B cell (primary cell): ENCODE data around the gene GLI3. TPM values are rescaled to one million over a fixed set of nuclear protein-coding genes. Genes with fewer than 3 reads are reported as not detected.

Experiments used
- ATAC-seq: fragments of 200-7000 bp; cut with Tn5 transposase; one replicate; pipeline ENCODE4 v1.10.0; 2021; ENCODE audit warnings: low read depth, mild to moderate bottlenecking, moderate number of reproducible peaks, moderate library complexity
- CTCF ChIA-PET: fragments of 350-600 bp; sonication (Branson Sonifier 250); formaldehyde crosslinking; loops from one replicate; lab custom pipeline; 2021; ENCODE audit warnings: antibody characterized with exemption, inconsistent platforms; lab: Charles Lee
- POLR2A ChIA-PET: fragments of 350-600 bp; sonication (Branson Sonifier 250); formaldehyde crosslinking; loops from one replicate; lab custom pipeline; 2021; ENCODE audit warnings: antibody characterized with exemption; lab: Charles Lee
- DNase-seq: peaks from one replicate; pipeline ENCODE4 v3.0.0; 2013
- H2AFZ ChIP-seq: 2 replicates; pipeline ENCODE4 v1.6.1; 2012; ENCODE audit warnings: mild to moderate bottlenecking, low read depth, low read length; ENCODE audit not compliant: insufficient read depth, poor library complexity, severe bottlenecking
- H3K27ac ChIP-seq, 2 donors: 1 replicate in 1 of 2; 2 replicates in 1 of 2; pipeline ENCODE4 v1.5.1; 2012 to 2013; ENCODE audit warnings: low read length in 2 of 2, mild to moderate bottlenecking in 2 of 2, moderate library complexity in 1 of 2
- H3K27me3 ChIP-seq, 4 experiments: fragments of 200-600 bp in 1 of 4; sonication (generic) in 1 of 4; replicated peaks in 1 of 4; 1 replicate in 2 of 4; 2 replicates in 2 of 4; pipeline versions ENCODE4 v1.6.1 to v1.7.0; 2013 to 2016; ENCODE audit warnings: low read length in 3 of 4, mild to moderate bottlenecking in 2 of 4, mixed read lengths in 1 of 4, moderate library complexity in 1 of 4; ENCODE audit not compliant: insufficient read depth in 4 of 4, control insufficient read depth in 3 of 4; ENCODE audit errors: control extremely low read depth in 1 of 4
- H3K36me3 ChIP-seq, 2 experiments: replicated peaks in 1 of 2; 1 replicate in 1 of 2; 2 replicates in 1 of 2; pipeline versions ENCODE4 v1.6.1 to v1.7.1; 2013; ENCODE audit warnings: low read length in 1 of 2; ENCODE audit not compliant: insufficient read depth in 2 of 2, control insufficient read depth in 1 of 2; ENCODE audit errors: control extremely low read depth in 1 of 2, extremely low read depth in 1 of 2
- H3K4me1 ChIP-seq, 2 donors: fragments of 200-600 bp in 1 of 2; sonication (generic) in 1 of 2; 1 replicate in 1 of 2; 2 replicates in 1 of 2; pipeline versions ENCODE4 v1.5.1 to v1.6.1; 2013 to 2017; ENCODE audit warnings: low read length in 2 of 2; ENCODE audit not compliant: control insufficient read depth in 2 of 2, insufficient read depth in 2 of 2
- H3K4me2 ChIP-seq: replicated peaks from 2 replicates; pipeline ENCODE3; 2012; ENCODE audit warnings: mild to moderate bottlenecking, low read depth, low read length; ENCODE audit not compliant: poor library complexity, severe bottlenecking
- H3K4me3 ChIP-seq, 5 experiments: fragments of 200-600 bp in 1 of 5; sonication (generic) in 1 of 5; 1 replicate in 3 of 5; 2 replicates in 2 of 5; pipeline versions ENCODE4 v1.5.1 to v1.7.0; 2011 to 2016; ENCODE audit warnings: low read length in 4 of 5, mild to moderate bottlenecking in 4 of 5, low read depth in 2 of 5, control low read depth in 1 of 5, moderate library complexity in 1 of 5; ENCODE audit not compliant: insufficient read depth in 1 of 5; ENCODE audit errors: control extremely low read depth in 1 of 5, extremely low read depth in 1 of 5
- H3K79me2 ChIP-seq: fragments of 200-600 bp; sonication (generic); one replicate; pipeline ENCODE4 v1.6.0; 2016; ENCODE audit warnings: low read length; ENCODE audit not compliant: control insufficient read depth, insufficient read depth
- H3K9ac ChIP-seq: fragments of 200-600 bp; sonication (generic); 2 replicates; pipeline ENCODE4 v1.6.1; 2017; ENCODE audit warnings: mild to moderate bottlenecking, low read length, moderate library complexity
- H3K9me3 ChIP-seq, 3 donors: one replicate each; pipeline versions ENCODE4 v1.6.1 to v1.7.1; 2013; ENCODE audit warnings: low read length in 2 of 3; ENCODE audit not compliant: control insufficient read depth in 2 of 3, insufficient read depth in 1 of 3; ENCODE audit errors: control extremely low read depth in 1 of 3
- H4K20me1 ChIP-seq: 2 replicates; pipeline ENCODE4 v1.6.0; 2012; ENCODE audit warnings: mild to moderate bottlenecking, low read length; ENCODE audit not compliant: insufficient read depth, control insufficient read depth, poor library complexity, severe bottlenecking
- H3K27ac Mint-ChIP-seq: one replicate; pipeline ENCODE4 v1.8.0; 2021; ENCODE audit warnings: mixed read lengths
- H3K27me3 Mint-ChIP-seq: one replicate; pipeline ENCODE4 v1.8.0; 2021; ENCODE audit warnings: mixed read lengths
- H3K4me1 Mint-ChIP-seq: one replicate; pipeline ENCODE4 v1.8.0; 2021; ENCODE audit warnings: mixed read lengths
- H3K4me3 Mint-ChIP-seq: one replicate; pipeline ENCODE4 v1.8.0; 2021; ENCODE audit warnings: mixed read lengths
- H3K9me3 Mint-ChIP-seq: one replicate; pipeline ENCODE4 v1.8.0; 2022; ENCODE audit warnings: mixed read lengths; ENCODE audit not compliant: insufficient read depth
- CTCF ChIP-seq: fragments of 200-600 bp; IDR thresholded peaks from one replicate; pipeline ENCODE4 v1.8.0; 2022; ENCODE audit warnings: antibody characterized with exemption, mild to moderate bottlenecking
- EZH2 ChIP-seq: IDR thresholded peaks from 2 replicates; pipeline ENCODE4 v1.6.1; 2012; ENCODE audit warnings: borderline replicate concordance, low read depth, mild to moderate bottlenecking, moderate library complexity, low read length; ENCODE audit not compliant: insufficient read depth, poor library complexity, severe bottlenecking
- WGBS: methylation state at CpG from one replicate; pipeline ENCODE4 v1.1.5; 2013; ENCODE audit warnings: missing lambda C conversion rate; ENCODE audit not compliant: insufficient coverage; 5-methylcytosine and 5-hydroxymethylcytosine counted together
- intact Hi-C: fragments of 100-400 bp; cut with micrococcal nuclease; formaldehyde crosslinking; loops from one replicate; pipeline ENCODE4 v1.10.0; 2022
- polyA plus RNA-seq: library from polyadenylated mRNA; depleted of rRNA; stranded (reverse); fragments of >200 nt; gene quantifications from 2 replicates; pipeline ENCODE4 v1.2.3, GENCODE V29; 2012
- total RNA-seq, 2 donors: library from RNA; stranded (reverse); fragments of 120-200 nt in 1 of 2; gene quantifications; 1 replicate in 1 of 2; 2 replicates in 1 of 2; pipeline versions ENCODE4 v1.2.3 to v1.2.4, GENCODE V29; 2013 to 2022

GLI3 gene
- total and polyA plus RNA-seq, 2 donors (not counting 1 experiment from before 2014, with no cell fraction given) = not detected

- Histone ChIP-seq H3K4me3 (no peak overlapping the region), H4K20me1 (no peaks in the 10 kb centered on the region), H3K4me1 (peaks cover 10 to 15% of the 10 kb centered on the region in 2 donors), H3K9ac (no peak overlapping the region), H3K9me3 (no peaks in the 10 kb centered on the region), H3K4me2 (no peak overlapping the region), H2AFZ (no peak overlapping the region), H3K27me3 (no peaks in the 10 kb centered on the region), H3K27ac (no peak overlapping the region), H3K79me2 (no peaks in the 10 kb centered on the region), H3K36me3 (no peaks in the 10 kb centered on the region)
- no peak for TF ChIP-seq EZH2
- H3K9me3 Mint-ChIP-seq = no peaks in the 10 kb centered on the region
- no peak overlapping the region for H3K4me3 Mint-ChIP-seq
- H3K27me3 Mint-ChIP-seq = peaks cover 6% of the 10 kb centered on the region
- DNase-seq = no peak
- 72% methylated on average over 2 of the region's 4 CpGs for WGBS
- intact Hi-C loops = no loop called here
- CTCF ChIA-PET = interaction anchor here (6.0 kb wide), 1 partner anchor 12 kb away, joined by 54 read pairs; no protein-coding TSS in a partner anchor
- H3K27ac Mint-ChIP-seq = no peak overlapping the region
- POLR2A ChIA-PET = no interaction called here
- H3K4me1 Mint-ChIP-seq = peaks cover 22% of the 10 kb centered on the region
- no peak for ATAC-seq
These were observed 306.3 kb downstream of the GLI3 start for GRCh38 chr7:41930538-41931262.

GRCh38 chr7:41928781-41929180 is 308.2 kb downstream of the GLI3 start:
- no peak overlapping the region for H3K4me2 ChIP-seq
- intact Hi-C loops = no loop called here
- no peaks in the 10 kb centered on the region for H3K36me3 ChIP-seq
- H2AFZ ChIP-seq = no peak overlapping the region
- no peak overlapping the region for H3K9ac ChIP-seq
- ATAC-seq (no peak), DNase-seq (no peak)
- POLR2A ChIA-PET = no interaction called here
- WGBS = no CpG with 5 or more reads among the region's 1 CpG
- H3K4me3 ChIP-seq = no peak overlapping the region
- no peaks in the 10 kb centered on the region for H3K9me3 Mint-ChIP-seq
- H4K20me1 ChIP-seq = no peaks in the 10 kb centered on the region
- H3K4me1 Mint-ChIP-seq = peaks cover 22% of the 10 kb centered on the region
- TF ChIP-seq CTCF (no peak), EZH2 (no peak)
- peaks cover 6% of the 10 kb centered on the region for H3K27me3 Mint-ChIP-seq
- no peaks in the 10 kb centered on the region for H3K9me3 ChIP-seq
- CTCF ChIA-PET = interaction anchor here (2.1 kb wide), 1 partner anchor 12 kb away, joined by 11 read pairs; no protein-coding TSS in a partner anchor
- H3K27me3 ChIP-seq = no peaks in the 10 kb centered on the region
- H3K4me1 ChIP-seq = peaks cover 10 to 15% of the 10 kb centered on the region in 2 donors
- no peak overlapping the region for H3K27ac ChIP-seq
- no peak overlapping the region for H3K27ac Mint-ChIP-seq
- H3K4me3 Mint-ChIP-seq = no peak overlapping the region
- no peaks in the 10 kb centered on the region for H3K79me2 ChIP-seq
